Prostate gland (tissue), 2 donors: ENCODE data around the gene SLC25A1.

ENCODE experiments used
- CTCF ChIP-seq, 4 experiments: fragments of 200-600 bp in 2 of 4; fragments of 450-650 bp in 2 of 4; sonication (generic) in 2 of 4; IDR thresholded peaks; 1 replicate in 3 of 4; 2 replicates in 1 of 4; pipeline ENCODE4 v1.5.1; 2016 to 2019; ENCODE audit warnings: antibody characterized with exemption in 4 of 4, mild to moderate bottlenecking in 2 of 4, moderate library complexity in 2 of 4
- POLR2A ChIP-seq: fragments of 450-650 bp; IDR thresholded peaks from one replicate; pipeline ENCODE4 v1.6.1; 2016; ENCODE audit warnings: antibody characterized with exemption, mild to moderate bottlenecking
- POLR2AphosphoS5 ChIP-seq: sonication (generic); formaldehyde crosslinking; IDR thresholded peaks from one replicate; pipeline ENCODE4 v1.6.1; 2017; ENCODE audit warnings: antibody characterized with exemption

GRCh38 chr22:19177164-19178064 lies 1.1 kb downstream of the SLC25A1 start:
- TF ChIP-seq CTCF (IDR thresholded peaks at IDR 0.05): no peak
- TF ChIP-seq POLR2AphosphoS5: no peak
- no peak for TF ChIP-seq POLR2A
